ENCODE measurements around the gene GPR155. TPM values are rescaled to one million over a fixed set of nuclear protein-coding genes. Genes with fewer than 3 reads are reported as not detected.

GPR155 gene
- total RNA-seq, 1 donor from 2014 or later, result 5.2 TPM

DNA sequence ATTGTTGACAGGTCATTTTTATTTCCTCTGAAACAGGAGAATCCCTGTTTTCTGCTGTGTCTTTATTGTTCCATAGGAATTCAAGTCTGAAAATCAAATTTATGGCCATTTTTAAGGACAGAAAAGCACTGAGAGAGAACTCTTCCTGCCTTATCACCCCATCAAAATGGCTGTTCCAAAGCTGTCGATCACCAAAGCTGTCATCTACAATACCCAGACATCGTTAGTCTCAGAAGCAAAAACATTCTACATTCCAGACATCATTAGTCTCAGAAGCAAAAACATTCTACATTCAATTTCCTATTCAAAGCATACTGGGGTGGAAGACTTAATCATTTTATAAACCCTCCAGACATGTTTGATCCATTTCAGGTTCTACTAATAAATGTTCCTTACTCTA lies 46.9 kb downstream of the GPR155 start:
- peaks cover 37% of the 10 kb centered on the region for H3K4me1 Mint-ChIP-seq (ENCODE audit: unreplicated experiment)
- H3K27me3 Mint-ChIP-seq (ENCODE audit: unreplicated experiment), result no peaks in the 10 kb centered on the region
- no peaks in the 10 kb centered on the region for H3K9me3 Mint-ChIP-seq (ENCODE audit: unreplicated experiment)
- no peak for DNase-seq (ENCODE audit: extremely low spot score, unreplicated experiment)
- H3K27ac Mint-ChIP-seq (ENCODE audit: unreplicated experiment), result no peak overlapping the region
- peaks cover 10% of the 10 kb centered on the region for H3K36me3 Mint-ChIP-seq (ENCODE audit: unreplicated experiment)
- TF ChIP-seq, protein P1, sequence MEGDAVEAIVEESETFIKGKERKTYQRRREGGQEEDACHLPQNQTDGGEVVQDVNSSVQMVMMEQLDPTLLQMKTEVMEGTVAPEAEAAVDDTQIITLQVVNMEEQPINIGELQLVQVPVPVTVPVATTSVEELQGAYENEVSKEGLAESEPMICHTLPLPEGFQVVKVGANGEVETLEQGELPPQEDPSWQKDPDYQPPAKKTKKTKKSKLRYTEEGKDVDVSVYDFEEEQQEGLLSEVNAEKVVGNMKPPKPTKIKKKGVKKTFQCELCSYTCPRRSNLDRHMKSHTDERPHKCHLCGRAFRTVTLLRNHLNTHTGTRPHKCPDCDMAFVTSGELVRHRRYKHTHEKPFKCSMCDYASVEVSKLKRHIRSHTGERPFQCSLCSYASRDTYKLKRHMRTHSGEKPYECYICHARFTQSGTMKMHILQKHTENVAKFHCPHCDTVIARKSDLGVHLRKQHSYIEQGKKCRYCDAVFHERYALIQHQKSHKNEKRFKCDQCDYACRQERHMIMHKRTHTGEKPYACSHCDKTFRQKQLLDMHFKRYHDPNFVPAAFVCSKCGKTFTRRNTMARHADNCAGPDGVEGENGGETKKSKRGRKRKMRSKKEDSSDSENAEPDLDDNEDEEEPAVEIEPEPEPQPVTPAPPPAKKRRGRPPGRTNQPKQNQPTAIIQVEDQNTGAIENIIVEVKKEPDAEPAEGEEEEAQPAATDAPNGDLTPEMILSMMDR (IDR thresholded peaks at IDR 0.05), result no peak
- H3K4me3 Mint-ChIP-seq (ENCODE audit: unreplicated experiment), result no peak overlapping the region

DNA sequence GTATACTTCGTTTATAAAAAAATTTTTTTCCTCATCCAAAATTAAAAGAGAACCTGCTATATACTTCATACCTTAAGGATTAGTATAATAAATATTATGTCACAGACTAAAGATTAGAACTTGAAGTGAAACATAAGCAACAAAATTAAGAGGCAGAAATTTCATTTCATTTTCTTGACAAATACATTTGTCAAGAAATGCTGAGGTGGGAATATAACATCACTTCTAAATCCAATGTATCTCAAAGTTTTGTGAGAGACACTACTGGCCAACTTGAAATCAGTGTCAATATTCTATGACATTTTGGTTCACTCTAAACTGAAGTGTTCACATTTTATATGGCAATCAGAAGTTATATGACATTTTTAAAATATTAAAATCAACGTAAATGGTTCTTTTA lies 47.5 kb downstream of the GPR155 start:
- Mint-ChIP-seq H3K4me3 (ENCODE audit: unreplicated experiment) (no peak overlapping the region), H3K27ac (ENCODE audit: unreplicated experiment) (no peak overlapping the region), H3K27me3 (ENCODE audit: unreplicated experiment) (no peaks in the 10 kb centered on the region), H3K9me3 (ENCODE audit: unreplicated experiment) (no peaks in the 10 kb centered on the region), H3K36me3 (ENCODE audit: unreplicated experiment) (peaks cover 9% of the 10 kb centered on the region), H3K4me1 (ENCODE audit: unreplicated experiment) (peaks cover 35% of the 10 kb centered on the region)
- TF ChIP-seq, protein P1 (IDR thresholded peaks at IDR 0.05), result no peak
- DNase-seq (ENCODE audit: extremely low spot score, unreplicated experiment), result no peak

DNA sequence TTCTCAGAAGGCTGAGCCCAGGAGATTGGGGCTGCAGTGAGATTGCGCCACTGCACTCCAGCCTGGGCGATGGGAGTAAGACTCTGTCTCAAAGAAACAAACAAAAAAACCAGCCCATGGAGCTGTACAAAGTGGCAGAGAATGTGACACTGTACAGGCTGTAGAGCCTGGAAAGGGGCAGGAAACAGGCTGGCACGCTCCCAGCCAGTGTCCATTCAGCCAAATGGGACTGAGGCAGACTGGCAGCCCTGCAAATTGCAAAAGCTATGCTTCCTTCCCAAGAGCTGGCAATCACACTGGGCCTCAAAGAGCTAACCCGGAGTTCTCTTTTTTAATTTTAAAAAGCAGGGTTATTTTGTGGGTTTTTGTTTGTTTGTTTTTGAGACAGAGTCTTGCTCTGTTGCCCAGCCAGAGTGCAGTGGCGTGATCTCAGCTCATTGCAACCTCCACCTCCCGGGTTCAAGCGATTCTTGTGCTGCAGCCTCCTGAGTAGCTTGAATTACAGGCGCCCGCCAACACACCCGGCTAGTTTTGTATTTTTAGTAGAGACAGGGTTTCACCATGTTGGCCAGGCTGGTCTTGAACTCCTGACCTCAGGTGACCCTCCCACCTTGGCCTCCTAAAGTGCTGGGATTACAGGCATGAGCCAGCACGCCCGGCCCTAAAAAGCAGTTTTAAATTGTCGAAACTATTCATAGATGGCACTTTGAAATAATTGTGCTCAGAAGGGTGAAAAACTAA lies 48.5 kb downstream of the GPR155 start:
- no peaks in the 10 kb centered on the region for H3K27me3 Mint-ChIP-seq (ENCODE audit: unreplicated experiment)
- H3K36me3 Mint-ChIP-seq (ENCODE audit: unreplicated experiment), result peaks cover 11% of the 10 kb centered on the region
- TF ChIP-seq, protein P1 (IDR thresholded peaks at IDR 0.05), result no peak
- peaks cover 33% of the 10 kb centered on the region for H3K4me1 Mint-ChIP-seq (ENCODE audit: unreplicated experiment)
- H3K4me3 Mint-ChIP-seq (ENCODE audit: unreplicated experiment), result no peak overlapping the region
- no peaks in the 10 kb centered on the region for H3K9me3 Mint-ChIP-seq (ENCODE audit: unreplicated experiment)
- no peak overlapping the region for H3K27ac Mint-ChIP-seq (ENCODE audit: unreplicated experiment)
- no peak for DNase-seq (ENCODE audit: extremely low spot score, unreplicated experiment)

DNA sequence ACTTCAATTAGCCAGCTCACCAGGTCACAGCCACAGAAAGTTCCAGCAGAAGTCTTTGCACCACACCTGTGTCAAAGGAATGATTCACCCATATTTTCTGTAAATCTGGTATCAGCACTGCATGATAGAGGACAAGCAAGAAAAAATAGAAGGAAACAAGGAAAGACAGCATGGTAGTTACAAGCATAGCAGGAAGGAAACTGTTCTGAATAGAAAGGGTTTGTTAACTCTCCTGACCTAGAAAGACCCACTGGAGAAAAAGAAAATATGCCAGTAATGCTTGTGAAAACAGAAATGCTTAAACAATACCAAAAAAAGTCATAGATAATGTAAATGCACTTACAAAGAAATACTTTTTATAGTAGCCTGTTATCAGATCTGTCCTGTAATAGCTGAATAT lies 50.5 kb downstream of the GPR155 start:
- Mint-ChIP-seq H3K36me3 (ENCODE audit: unreplicated experiment) (peaks cover 14% of the 10 kb centered on the region), H3K4me3 (ENCODE audit: unreplicated experiment) (no peak overlapping the region), H3K9me3 (ENCODE audit: unreplicated experiment) (no peaks in the 10 kb centered on the region), H3K27ac (ENCODE audit: unreplicated experiment) (peak overlapping the region; percentile 71), H3K4me1 (ENCODE audit: unreplicated experiment) (peaks cover 18% of the 10 kb centered on the region), H3K27me3 (ENCODE audit: unreplicated experiment) (no peaks in the 10 kb centered on the region)
- TF ChIP-seq, protein P1 (IDR thresholded peaks at IDR 0.05), result no peak
- no peak for DNase-seq (ENCODE audit: extremely low spot score, unreplicated experiment)

DNA sequence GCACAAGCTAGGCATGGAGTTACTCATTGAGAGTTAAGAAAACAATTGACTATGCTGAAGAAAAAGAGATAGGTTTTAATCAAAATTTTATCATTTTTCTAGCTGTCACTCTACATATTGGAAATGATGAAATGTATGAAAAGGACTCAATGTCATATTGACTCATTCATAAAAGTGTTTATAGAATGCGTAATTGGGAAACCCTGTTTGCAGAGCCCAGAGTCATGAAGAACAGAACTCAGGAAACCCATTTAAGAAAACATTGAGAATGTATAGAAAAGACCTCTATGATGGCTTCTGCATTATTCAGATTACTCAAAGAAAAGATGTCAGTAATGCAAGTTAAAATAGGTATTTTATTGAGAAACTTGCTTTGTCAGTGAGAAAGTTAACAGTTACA lies 54.9 kb downstream of the GPR155 start:
- no peak for DNase-seq (ENCODE audit: extremely low spot score, unreplicated experiment)
- H3K36me3 Mint-ChIP-seq (ENCODE audit: unreplicated experiment), result peaks cover 36% of the 10 kb centered on the region
- no peak overlapping the region for H3K27ac Mint-ChIP-seq (ENCODE audit: unreplicated experiment)
- TF ChIP-seq, protein P1 (IDR thresholded peaks at IDR 0.05), result no peak
- peaks cover 5% of the 10 kb centered on the region for H3K9me3 Mint-ChIP-seq (ENCODE audit: unreplicated experiment)
- no peaks in the 10 kb centered on the region for H3K27me3 Mint-ChIP-seq (ENCODE audit: unreplicated experiment)
- no peak overlapping the region for H3K4me3 Mint-ChIP-seq (ENCODE audit: unreplicated experiment)
- peaks cover 12% of the 10 kb centered on the region for H3K4me1 Mint-ChIP-seq (ENCODE audit: unreplicated experiment)

Measured in osteocyte (in vitro differentiated cells).